ENCODE measurements around the gene SEPHS2.

Gene SEPHS2

DNA sequence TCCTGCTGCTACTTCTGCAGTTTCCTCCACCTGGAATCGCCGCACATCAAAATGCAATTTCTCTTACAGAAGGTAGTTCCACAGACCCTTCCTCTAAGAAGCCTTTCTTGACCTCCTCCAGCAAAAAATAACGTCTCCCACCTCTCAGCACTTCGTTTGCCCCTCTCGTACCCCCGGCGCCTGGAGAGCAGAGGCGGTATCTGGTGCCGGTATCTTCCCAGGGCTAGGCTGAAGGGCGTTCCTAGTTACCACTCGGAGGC lies 16.3 kb downstream of the SEPHS2 start:
- Histone ChIP-seq H3K27ac (ENCODE audit: low read length) (no peak overlapping the region), H3K4me3 (ENCODE audit: low read length) (peak overlapping the region; percentile 66; the same call in 1 of the 2 replicates), H3K4me1 (ENCODE audit: control insufficient read depth, insufficient read depth, low read length) (peaks cover 4% of the 10 kb centered on the region; the same call in 1 of the 2 replicates), H3K27me3 (ENCODE audit: control insufficient read depth, insufficient read depth, low read length) (no peaks in the 10 kb centered on the region), H3K9me3 (ENCODE audit: control insufficient read depth, insufficient read depth, low read length) (no peaks in the 10 kb centered on the region), H3K36me3 (ENCODE audit: control insufficient read depth, insufficient read depth, low read length) (peaks cover 6% of the 10 kb centered on the region; the same call in 1 of the 2 replicates)
- DNase-seq (ENCODE audit: low read depth, low spot score) = no peak
- WGBS (ENCODE audit: insufficient coverage, insufficient read length) = no CpG with 5 or more reads among the region's 11 CpGs

DNA sequence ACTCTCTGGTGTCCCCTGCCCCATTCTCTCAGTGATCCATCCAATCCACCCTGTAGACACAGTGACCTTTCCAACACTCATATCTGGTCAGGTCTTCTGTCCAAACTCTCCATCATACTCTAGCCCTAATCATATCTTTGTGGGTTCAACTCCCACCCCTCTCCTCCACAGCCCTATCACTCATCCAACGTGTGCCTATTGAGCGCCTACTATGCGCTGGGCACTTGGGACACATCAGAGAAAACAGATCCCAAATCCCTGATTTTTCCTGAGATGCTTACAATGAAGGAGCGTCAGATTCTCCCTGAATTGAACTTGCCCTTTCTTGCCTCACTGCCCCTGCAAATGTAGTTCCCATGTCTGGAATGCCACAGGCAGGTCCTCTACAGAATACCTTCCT lies 17.6 kb downstream of the SEPHS2 start:
- H3K27me3 ChIP-seq (ENCODE audit: control insufficient read depth, insufficient read depth, low read length) = no peaks in the 10 kb centered on the region
- DNase-seq (ENCODE audit: low read depth, low spot score) = no peak
- peaks cover 4% of the 10 kb centered on the region; the same call in 1 of the 2 replicates for H3K4me1 ChIP-seq (ENCODE audit: control insufficient read depth, insufficient read depth, low read length)
- no peak overlapping the region for H3K4me3 ChIP-seq (ENCODE audit: low read length)
- no peaks in the 10 kb centered on the region for H3K9me3 ChIP-seq (ENCODE audit: control insufficient read depth, insufficient read depth, low read length)
- no CpG with 5 or more reads among the region's 4 CpGs for WGBS (ENCODE audit: insufficient coverage, insufficient read length)
- H3K36me3 ChIP-seq (ENCODE audit: control insufficient read depth, insufficient read depth, low read length) = peaks cover 16% of the 10 kb centered on the region; the same call in 1 of the 2 replicates
- no peak overlapping the region for H3K27ac ChIP-seq (ENCODE audit: low read length)

DNA sequence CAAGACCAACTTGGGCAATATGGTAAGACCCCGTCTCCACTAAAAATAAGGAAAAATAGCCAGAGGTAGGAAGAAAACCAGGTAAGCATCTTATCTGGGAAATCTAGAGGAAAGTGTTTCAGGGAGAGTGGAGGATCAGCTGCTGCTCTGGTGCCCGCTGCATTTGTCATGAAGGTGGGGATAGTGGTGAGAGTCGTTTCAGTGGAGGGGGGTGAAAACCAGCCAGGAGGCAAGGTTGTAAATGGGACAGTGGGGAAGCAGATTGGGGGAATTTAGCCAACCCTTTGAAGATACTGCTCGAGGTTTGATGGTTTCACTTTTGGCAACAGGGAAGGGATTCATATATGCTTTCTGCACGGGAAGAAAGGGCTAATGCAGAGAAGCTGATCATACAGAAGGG lies 24.7 kb downstream of the SEPHS2 start:
- no CpG with 5 or more reads among the region's 5 CpGs for WGBS (ENCODE audit: insufficient coverage, insufficient read length)
- H3K9me3 ChIP-seq (ENCODE audit: control insufficient read depth, insufficient read depth, low read length) = no peaks in the 10 kb centered on the region
- no peak for DNase-seq (ENCODE audit: low read depth, low spot score)
- H3K36me3 ChIP-seq (ENCODE audit: control insufficient read depth, insufficient read depth, low read length) = peaks cover 12% of the 10 kb centered on the region; the same call in 1 of the 2 replicates
- H3K4me3 ChIP-seq (ENCODE audit: low read length) = no peak overlapping the region
- H3K27me3 ChIP-seq (ENCODE audit: control insufficient read depth, insufficient read depth, low read length) = no peaks in the 10 kb centered on the region
- H3K4me1 ChIP-seq (ENCODE audit: control insufficient read depth, insufficient read depth, low read length) = no peaks in the 10 kb centered on the region
- H3K27ac ChIP-seq (ENCODE audit: low read length) = no peak overlapping the region

DNA sequence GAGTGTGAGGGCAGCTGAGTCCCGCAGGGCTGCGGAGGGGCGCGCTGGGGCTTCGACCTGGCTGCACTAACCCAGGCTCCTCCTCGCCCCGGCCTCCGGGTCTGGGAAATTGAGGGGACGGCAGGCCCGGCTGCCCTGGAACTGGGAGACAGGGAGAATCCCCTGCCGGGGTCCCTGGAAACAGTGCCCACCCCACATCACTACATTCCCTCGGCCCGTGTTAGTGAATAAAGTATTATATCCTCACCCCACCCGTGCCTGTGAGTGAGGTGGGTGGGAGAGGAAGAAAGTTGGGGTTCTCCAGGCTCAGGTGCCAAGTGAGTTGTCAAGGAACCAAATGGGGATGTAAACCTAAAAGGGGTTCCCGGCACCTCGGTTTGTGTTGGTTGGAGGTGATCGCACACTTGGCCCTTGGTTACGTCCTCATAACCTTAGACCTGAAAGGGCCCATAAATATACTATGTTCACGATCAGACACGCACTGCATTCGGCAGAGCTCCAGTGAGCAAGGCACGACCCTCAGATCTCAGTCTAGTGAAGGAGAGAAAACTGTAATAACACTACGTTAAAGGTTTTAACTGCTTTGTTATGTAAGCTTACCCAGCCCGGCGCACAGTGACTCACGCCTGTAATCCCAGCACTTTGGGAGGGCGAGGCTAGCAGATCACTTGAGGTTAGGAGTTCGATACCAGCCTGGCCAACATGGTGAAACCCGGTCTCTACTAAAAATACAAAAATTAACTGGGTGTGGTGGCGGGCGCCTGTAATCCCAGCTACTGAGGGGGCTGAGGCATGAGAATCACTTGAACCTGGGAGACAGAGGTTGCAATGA lies 27.1 kb downstream of the SEPHS2 start:
- no peaks in the 10 kb centered on the region for H3K27me3 ChIP-seq (ENCODE audit: control insufficient read depth, insufficient read depth, low read length)
- peaks cover 8% of the 10 kb centered on the region; the same call in 1 of the 2 replicates for H3K36me3 ChIP-seq (ENCODE audit: control insufficient read depth, insufficient read depth, low read length)
- no peaks in the 10 kb centered on the region for H3K9me3 ChIP-seq (ENCODE audit: control insufficient read depth, insufficient read depth, low read length)
- no peak for DNase-seq (ENCODE audit: low read depth, low spot score)
- WGBS (ENCODE audit: insufficient coverage, insufficient read length) = no CpG with 5 or more reads among the region's 31 CpGs
- no peaks in the 10 kb centered on the region for H3K4me1 ChIP-seq (ENCODE audit: control insufficient read depth, insufficient read depth, low read length)
- no peak overlapping the region for H3K27ac ChIP-seq (ENCODE audit: low read length)
- H3K4me3 ChIP-seq (ENCODE audit: low read length) = peak overlapping the region; percentile 49; the same call in 1 of the 2 replicates

DNA sequence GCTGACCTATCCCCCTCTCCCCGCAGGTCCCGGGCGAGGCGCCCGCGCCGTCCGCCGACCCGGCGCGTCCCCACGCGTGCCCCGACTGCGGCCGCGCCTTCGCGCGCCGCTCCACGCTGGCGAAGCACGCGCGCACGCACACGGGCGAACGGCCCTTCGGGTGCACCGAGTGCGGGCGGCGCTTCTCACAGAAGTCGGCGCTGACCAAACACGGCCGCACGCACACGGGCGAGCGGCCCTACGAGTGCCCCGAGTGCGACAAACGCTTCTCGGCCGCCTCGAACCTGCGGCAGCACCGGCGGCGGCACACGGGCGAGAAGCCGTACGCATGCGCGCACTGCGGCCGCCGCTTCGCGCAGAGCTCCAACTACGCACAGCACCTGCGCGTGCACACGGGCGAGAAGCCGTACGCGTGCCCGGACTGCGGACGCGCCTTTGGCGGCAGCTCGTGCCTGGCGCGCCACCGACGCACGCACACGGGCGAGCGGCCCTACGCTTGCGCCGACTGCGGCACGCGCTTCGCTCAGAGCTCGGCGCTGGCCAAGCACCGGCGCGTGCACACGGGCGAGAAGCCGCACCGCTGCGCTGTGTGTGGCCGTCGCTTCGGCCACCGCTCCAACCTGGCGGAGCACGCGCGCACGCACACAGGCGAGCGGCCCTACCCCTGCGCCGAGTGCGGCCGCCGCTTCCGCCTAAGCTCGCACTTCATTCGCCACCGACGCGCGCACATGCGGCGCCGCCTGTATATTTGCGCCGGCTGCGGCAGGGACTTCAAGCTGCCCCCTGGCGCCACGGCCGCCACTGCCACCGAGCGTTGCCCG lies 27.9 kb downstream of the SEPHS2 start:
- DNase-seq (ENCODE audit: low read depth, low spot score) = peak; percentile 87
- peak overlapping the region; percentile 49; the same call in 1 of the 2 replicates for H3K4me3 ChIP-seq (ENCODE audit: low read length)
- H3K27ac ChIP-seq (ENCODE audit: low read length) = no peak overlapping the region
- WGBS (ENCODE audit: insufficient coverage, insufficient read length) = no CpG with 5 or more reads among the region's 140 CpGs
- H3K36me3 ChIP-seq (ENCODE audit: control insufficient read depth, insufficient read depth, low read length) = 0 out of 2 replicates have a peak, but pooled peaks cover 4% of the 10 kb centered on the region
- no peaks in the 10 kb centered on the region for H3K27me3 ChIP-seq (ENCODE audit: control insufficient read depth, insufficient read depth, low read length)
- H3K4me1 ChIP-seq (ENCODE audit: control insufficient read depth, insufficient read depth, low read length) = no peaks in the 10 kb centered on the region
- H3K9me3 ChIP-seq (ENCODE audit: control insufficient read depth, insufficient read depth, low read length) = no peaks in the 10 kb centered on the region

DNA sequence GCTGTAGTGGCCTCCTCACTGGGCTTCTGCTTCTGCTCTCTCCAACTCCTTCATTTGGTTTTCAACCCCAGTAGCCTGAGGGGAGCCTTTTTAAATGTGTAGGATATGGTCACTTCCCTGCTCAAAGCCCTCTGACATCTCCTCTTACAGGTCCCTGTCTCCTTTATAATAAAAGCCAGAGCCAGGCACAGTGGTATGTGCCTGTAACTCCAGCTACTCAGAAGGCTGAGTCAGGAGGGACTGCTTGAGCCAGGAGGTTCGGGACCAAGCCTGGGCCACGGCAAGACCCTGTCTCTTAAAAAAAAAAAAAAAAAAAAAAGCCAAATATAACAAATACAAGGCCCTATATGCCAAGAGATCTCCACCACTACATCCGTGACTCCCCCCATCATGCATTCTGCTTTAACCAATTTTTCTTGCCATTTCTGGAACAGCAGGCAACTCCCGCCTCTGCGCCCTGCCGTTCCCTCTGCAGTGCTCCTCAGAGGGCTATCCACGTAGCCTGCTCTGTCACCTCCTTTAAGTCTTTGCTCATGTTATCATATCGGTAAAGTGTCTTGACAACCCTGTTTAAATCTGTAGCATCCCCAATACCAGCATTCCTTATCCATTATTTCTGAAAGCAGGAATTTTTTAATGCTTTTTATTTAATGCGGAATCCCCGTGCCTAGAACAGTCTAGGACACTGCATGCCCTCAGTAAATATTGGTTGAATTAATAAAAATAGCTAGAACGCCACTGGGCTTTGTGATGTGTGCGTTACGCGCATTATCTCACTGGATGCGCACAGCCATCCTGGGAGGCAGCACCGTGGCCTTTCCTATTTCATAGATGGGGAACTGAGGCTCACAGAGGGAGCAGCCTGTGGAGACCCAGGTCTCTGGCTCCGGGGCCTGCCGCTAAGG lies 28.8 kb downstream of the SEPHS2 start:
- WGBS (ENCODE audit: insufficient coverage, insufficient read length) = no CpG with 5 or more reads among the region's 18 CpGs
- peak overlapping the region; percentile 49; the same call in 1 of the 2 replicates for H3K4me3 ChIP-seq (ENCODE audit: low read length)
- H3K4me1 ChIP-seq (ENCODE audit: control insufficient read depth, insufficient read depth, low read length) = no peaks in the 10 kb centered on the region
- H3K27me3 ChIP-seq (ENCODE audit: control insufficient read depth, insufficient read depth, low read length) = no peaks in the 10 kb centered on the region
- peaks cover 5% of the 10 kb centered on the region; the same call in 1 of the 2 replicates for H3K36me3 ChIP-seq (ENCODE audit: control insufficient read depth, insufficient read depth, low read length)
- H3K27ac ChIP-seq (ENCODE audit: low read length) = no peak overlapping the region
- DNase-seq (ENCODE audit: low read depth, low spot score) = no peak
- no peaks in the 10 kb centered on the region for H3K9me3 ChIP-seq (ENCODE audit: control insufficient read depth, insufficient read depth, low read length)

DNA sequence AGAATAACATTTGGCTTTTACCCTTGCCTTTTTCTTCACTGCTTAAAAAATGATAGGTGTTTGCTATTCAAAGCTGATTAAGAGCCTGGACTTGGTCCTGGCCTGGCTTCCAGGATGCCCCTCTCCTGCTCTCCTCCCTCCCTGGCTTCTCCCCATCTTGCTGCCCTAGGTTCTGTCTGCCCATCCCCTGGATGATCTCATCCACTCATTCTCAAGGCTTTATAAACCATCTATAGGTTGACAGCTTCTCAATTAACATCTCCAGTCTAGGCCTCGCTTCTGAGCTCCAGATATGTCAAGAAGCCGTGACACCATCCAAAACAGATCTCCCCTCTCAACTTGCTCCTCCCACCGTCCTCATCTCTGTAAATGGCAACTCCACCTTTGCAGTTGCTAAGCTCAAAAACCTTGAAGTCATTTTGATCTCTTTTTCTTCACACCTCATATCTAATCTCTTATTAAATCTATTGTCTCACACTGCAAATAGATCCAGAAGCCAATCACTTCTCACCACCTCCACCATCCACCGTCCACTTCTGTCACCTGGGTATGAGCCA lies 29.5 kb downstream of the SEPHS2 start:
- no peaks in the 10 kb centered on the region for H3K4me1 ChIP-seq (ENCODE audit: control insufficient read depth, insufficient read depth, low read length)
- no peak overlapping the region for H3K27ac ChIP-seq (ENCODE audit: low read length)
- no peaks in the 10 kb centered on the region for H3K27me3 ChIP-seq (ENCODE audit: control insufficient read depth, insufficient read depth, low read length)
- H3K9me3 ChIP-seq (ENCODE audit: control insufficient read depth, insufficient read depth, low read length) = no peaks in the 10 kb centered on the region
- no peak overlapping the region for H3K4me3 ChIP-seq (ENCODE audit: low read length)
- peaks cover 11% of the 10 kb centered on the region; the same call in 1 of the 2 replicates for H3K36me3 ChIP-seq (ENCODE audit: control insufficient read depth, insufficient read depth, low read length)
- WGBS (ENCODE audit: insufficient coverage, insufficient read length) = 100% methylated on average over 1 of the region's 4 CpGs
- no peak for DNase-seq (ENCODE audit: low read depth, low spot score)

DNA sequence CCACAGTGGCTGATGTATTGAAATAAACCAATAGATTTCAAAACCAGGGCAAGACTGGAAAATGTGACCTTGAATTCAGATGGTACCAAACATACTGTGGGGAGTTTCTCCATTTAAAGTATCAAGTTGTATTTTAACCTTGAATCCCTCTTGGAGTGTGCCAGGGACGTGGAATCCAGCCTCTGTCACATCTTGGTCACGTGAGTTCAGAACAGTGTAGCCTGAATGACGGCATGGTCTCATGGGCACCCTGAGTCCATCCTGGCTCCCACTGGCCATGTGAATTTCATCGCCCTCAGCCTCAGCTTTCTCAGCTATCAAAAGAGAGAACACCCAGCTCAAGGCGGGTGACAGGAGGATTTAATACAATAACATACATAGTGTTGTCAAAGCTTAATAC lies 31.5 kb downstream of the SEPHS2 start:
- Histone ChIP-seq H3K9me3 (ENCODE audit: control insufficient read depth, insufficient read depth, low read length) (no peaks in the 10 kb centered on the region), H3K4me3 (ENCODE audit: low read length) (no peak overlapping the region), H3K27me3 (ENCODE audit: control insufficient read depth, insufficient read depth, low read length) (no peaks in the 10 kb centered on the region), H3K4me1 (ENCODE audit: control insufficient read depth, insufficient read depth, low read length) (0 out of 2 replicates have a peak, but pooled peaks cover 1% of the 10 kb centered on the region), H3K27ac (ENCODE audit: low read length) (no peak overlapping the region), H3K36me3 (ENCODE audit: control insufficient read depth, insufficient read depth, low read length) (peaks cover 9% of the 10 kb centered on the region; the same call in 1 of the 2 replicates)
- no CpG with 5 or more reads among the region's 5 CpGs for WGBS (ENCODE audit: insufficient coverage, insufficient read length)
- DNase-seq (ENCODE audit: low read depth, low spot score) = no peak

DNA sequence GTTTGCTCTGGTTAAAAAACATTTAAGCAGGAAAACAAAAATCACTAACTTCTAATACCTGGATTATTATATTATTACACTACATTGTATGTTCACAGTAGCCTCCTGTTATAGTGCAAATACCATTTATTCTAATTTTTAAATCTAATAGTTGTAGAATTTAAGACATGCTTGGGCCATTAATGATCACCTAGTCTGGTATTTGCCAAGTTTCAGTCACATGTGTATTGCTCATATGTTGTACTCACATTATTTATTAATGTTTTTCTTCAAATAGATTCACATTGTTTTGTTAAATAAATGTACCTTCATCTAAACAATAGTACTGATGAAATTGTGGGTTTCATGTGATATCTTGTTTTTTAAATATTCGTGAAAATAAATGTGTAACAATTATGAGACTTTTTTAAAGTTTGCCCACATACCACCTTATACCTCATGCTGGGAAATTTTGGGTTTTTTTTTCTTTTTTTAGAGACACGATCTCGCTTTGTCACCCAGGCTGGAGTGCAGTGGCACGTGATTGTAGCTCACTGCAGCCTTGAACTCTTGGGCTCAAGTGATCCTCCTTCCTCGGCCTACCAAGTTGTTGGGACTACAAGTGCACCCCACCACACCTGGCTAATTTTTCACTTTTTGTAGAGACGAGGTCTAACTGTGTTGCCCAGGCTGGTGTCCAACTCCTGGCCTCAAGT lies 32.4 kb downstream of the SEPHS2 start:
- H3K27ac ChIP-seq (ENCODE audit: low read length) = no peak overlapping the region
- no peak for DNase-seq (ENCODE audit: low read depth, low spot score)
- WGBS (ENCODE audit: insufficient coverage, insufficient read length) = no CpG with 5 or more reads among the region's 6 CpGs
- 0 out of 2 replicates have a peak, but pooled peaks cover 1% of the 10 kb centered on the region for H3K4me1 ChIP-seq (ENCODE audit: control insufficient read depth, insufficient read depth, low read length)
- H3K36me3 ChIP-seq (ENCODE audit: control insufficient read depth, insufficient read depth, low read length) = peaks cover 9% of the 10 kb centered on the region; the same call in 1 of the 2 replicates
- no peak overlapping the region for H3K4me3 ChIP-seq (ENCODE audit: low read length)
- no peaks in the 10 kb centered on the region for H3K27me3 ChIP-seq (ENCODE audit: control insufficient read depth, insufficient read depth, low read length)
- no peaks in the 10 kb centered on the region for H3K9me3 ChIP-seq (ENCODE audit: control insufficient read depth, insufficient read depth, low read length)

Data from iPS DF 6.9 (cell line).